Skeletal muscle satellite cell (primary cell): ENCODE results near the gene LHX4. TPM values are rescaled to one million over a fixed set of nuclear protein-coding genes. Genes with fewer than 3 reads are reported as not detected.

ENCODE experiments used
- H3K27me3 ChIP-seq: 2 replicates; pipeline ENCODE4 v1.7.0; 2013; ENCODE audit warnings: low read length; ENCODE audit not compliant: control insufficient read depth, insufficient read depth
- H3K36me3 ChIP-seq: 2 replicates; pipeline ENCODE4 v1.7.0; 2013; ENCODE audit warnings: mild to moderate bottlenecking, control low read depth, low read length; ENCODE audit not compliant: insufficient read depth
- H3K4me1 ChIP-seq: 2 replicates; pipeline ENCODE4 v1.7.0; 2013; ENCODE audit warnings: low read length; ENCODE audit not compliant: control insufficient read depth, insufficient read depth
- H3K4me2 ChIP-seq: 2 replicates; pipeline ENCODE4 v1.7.0; 2013; ENCODE audit warnings: mild to moderate bottlenecking, low read length
- H3K4me3 ChIP-seq: 2 replicates; pipeline ENCODE4 v1.7.0; 2013; ENCODE audit warnings: low read length
- H3K9ac ChIP-seq: 2 replicates; pipeline ENCODE4 v1.7.0; 2013; ENCODE audit warnings: mild to moderate bottlenecking, low read depth, low read length, moderate library complexity
- H3K9me3 ChIP-seq: replicated peaks from 2 replicates; pipeline ENCODE4 v1.7.0; 2013; ENCODE audit warnings: mild to moderate bottlenecking, control low read depth, low read length
- total RNA-seq: library from RNA; depleted of rRNA; stranded (reverse); fragments of >200 nt; gene quantifications from 2 replicates; pipeline ENCODE4 v1.2.3, GENCODE V29; 2012; rRNA removed

Gene LHX4
- not detected in 2 replicates for total RNA-seq

- Histone ChIP-seq H3K9ac (peak within 1 kb of the TSS; percentile 38), H3K4me3 (peak within 1 kb of the TSS; percentile 76), H3K36me3 (no peaks in the 10 kb centered on the region), H3K4me2 (peak within 1 kb of the TSS; percentile 96), H3K27me3 (peaks cover 93% of the 10 kb centered on the region), H3K9me3 (no peaks in the 10 kb centered on the region), H3K4me1 (peaks cover 31% of the 10 kb centered on the region)
Observed at GRCh38 chr1:180229483-180230415, at the start of gene LHX4. Gene LHX4, plus strand, starts transcription at chr1:180230264. Its CDS starts 266 bp downstream, at chr1:180230530.

DNA sequence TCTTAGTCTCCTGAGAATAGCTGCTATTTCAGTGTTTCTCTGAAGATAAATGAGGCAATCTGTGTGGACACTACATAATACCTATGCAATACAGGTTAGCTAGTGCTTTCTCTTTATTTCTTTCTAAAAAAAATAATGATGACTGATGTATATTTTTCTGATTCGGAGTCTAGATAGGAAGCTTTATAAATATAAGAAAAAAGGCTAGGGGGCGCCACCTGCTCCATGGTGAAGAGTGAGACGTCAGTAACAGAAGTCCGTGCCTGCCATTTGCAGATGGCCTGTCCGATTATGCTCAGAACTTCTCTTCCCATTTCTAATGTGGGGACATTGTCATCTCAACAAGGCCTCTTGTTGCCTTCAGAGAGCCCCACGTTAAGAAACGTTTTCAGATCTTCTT is 49.0 kb upstream of the LHX4 start:
- no peaks in the 10 kb centered on the region for H3K9me3 ChIP-seq
- H3K4me1 ChIP-seq: no peaks in the 10 kb centered on the region
- H3K4me2 ChIP-seq: no peak overlapping the region
- H3K4me3 ChIP-seq: no peak overlapping the region
- H3K9ac ChIP-seq: no peak overlapping the region
- H3K27me3 ChIP-seq: no peaks in the 10 kb centered on the region
- H3K36me3 ChIP-seq: peaks cover 62% of the 10 kb centered on the region

- Histone ChIP-seq H3K36me3 (peaks cover 69% of the 10 kb centered on the region), H3K4me1 (no peaks in the 10 kb centered on the region), H3K9me3 (no peaks in the 10 kb centered on the region), H3K4me3 (no peak overlapping the region), H3K27me3 (no peaks in the 10 kb centered on the region), H3K9ac (no peak overlapping the region), H3K4me2 (no peak overlapping the region)
Observed at GRCh38 chr1:180181996-180182642, 47.9 kb upstream of the LHX4 start.

DNA sequence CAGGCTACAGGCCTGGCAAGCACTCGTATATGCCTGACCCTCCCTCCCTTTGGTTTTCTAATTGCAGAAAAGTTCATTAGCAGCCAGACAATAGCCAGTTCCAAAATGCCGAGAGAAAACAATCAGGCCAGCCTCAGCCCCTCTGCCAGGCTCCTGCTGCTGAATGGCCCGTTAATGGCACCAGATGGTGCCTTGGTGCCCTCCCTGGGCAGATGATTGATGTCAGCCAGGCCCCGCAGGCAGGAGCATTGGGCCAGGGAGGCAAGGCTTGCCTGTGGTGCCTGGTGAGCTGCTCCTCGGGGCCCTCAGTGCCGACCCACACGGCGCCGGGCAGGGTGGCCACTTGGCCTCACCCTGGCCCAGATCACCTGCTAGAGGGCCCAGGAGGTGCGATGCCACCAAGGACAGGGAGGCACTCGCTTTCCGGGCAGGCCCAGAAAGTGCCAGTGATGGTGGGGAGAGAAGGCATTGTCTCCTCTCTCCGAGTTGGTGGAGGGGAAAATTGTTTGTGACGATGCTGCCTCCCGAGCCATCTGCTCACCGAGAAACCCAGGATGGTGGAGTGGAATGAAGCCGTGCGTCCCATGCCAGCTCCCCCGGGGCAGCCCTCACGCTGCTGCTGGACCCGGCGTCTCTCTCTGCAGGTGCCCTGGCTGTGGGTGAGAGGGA is 47.3 kb upstream of the LHX4 start:
- H3K36me3 ChIP-seq: peaks cover 71% of the 10 kb centered on the region

GRCh38 chr1:180183426-180183825 is 46.6 kb upstream of the LHX4 start:
- Histone ChIP-seq H3K9ac (no peak overlapping the region), H3K36me3 (peaks cover 73% of the 10 kb centered on the region), H3K27me3 (no peaks in the 10 kb centered on the region), H3K4me2 (no peak overlapping the region), H3K9me3 (no peaks in the 10 kb centered on the region), H3K4me1 (no peaks in the 10 kb centered on the region), H3K4me3 (no peak overlapping the region)

More for the DNA sequence above, 47.3 kb upstream of the LHX4 start:
- Histone ChIP-seq H3K27me3 (no peaks in the 10 kb centered on the region), H3K9me3 (no peaks in the 10 kb centered on the region), H3K4me1 (no peaks in the 10 kb centered on the region), H3K9ac (no peak overlapping the region), H3K4me3 (no peak overlapping the region), H3K4me2 (no peak overlapping the region)

DNA sequence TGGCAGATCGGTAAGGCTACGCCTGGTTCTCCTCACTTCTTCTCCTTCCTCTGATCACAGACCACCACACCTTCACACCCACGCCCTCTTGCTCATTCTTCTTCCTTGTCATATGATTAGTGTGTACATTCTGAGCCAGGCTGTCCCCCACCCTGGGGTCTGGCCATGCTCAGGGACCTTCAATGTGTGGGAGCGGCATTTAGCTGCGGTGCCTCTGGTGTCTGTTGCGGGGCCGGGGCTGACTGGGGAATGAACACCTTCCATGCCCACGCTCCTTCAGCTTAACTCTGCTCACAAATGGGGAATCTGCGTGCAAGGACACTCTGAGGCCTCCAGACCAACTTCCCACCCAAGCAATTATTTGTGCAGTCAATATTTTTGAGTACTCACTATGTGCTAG is 46.0 kb upstream of the LHX4 start:
- Histone ChIP-seq H3K4me1 (no peaks in the 10 kb centered on the region), H3K36me3 (peaks cover 78% of the 10 kb centered on the region), H3K9me3 (no peaks in the 10 kb centered on the region), H3K4me3 (no peak overlapping the region), H3K4me2 (no peak overlapping the region), H3K9ac (no peak overlapping the region), H3K27me3 (no peaks in the 10 kb centered on the region)

DNA sequence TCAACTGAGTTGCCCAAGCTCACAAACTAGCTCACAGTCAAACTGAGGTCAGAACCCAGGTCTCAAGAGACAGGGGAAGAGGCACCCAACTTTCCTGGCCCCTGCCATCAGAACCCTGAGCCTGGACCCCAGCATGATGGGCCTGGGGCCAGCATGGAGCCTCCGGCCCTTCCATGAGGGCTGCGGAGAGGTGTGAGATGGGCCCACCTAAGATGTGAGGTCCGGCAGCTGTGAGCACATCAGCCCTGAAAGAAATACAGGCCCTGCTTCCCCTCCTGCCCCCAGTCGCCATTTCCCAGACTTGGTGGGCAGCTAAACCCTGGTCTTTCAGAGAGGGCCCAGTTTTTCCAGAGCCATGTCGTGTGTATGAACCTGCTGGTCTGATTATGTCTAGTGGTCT is 44.8 kb upstream of the LHX4 start:
- Histone ChIP-seq H3K4me1 (no peaks in the 10 kb centered on the region), H3K27me3 (no peaks in the 10 kb centered on the region), H3K4me2 (no peak overlapping the region), H3K9ac (no peak overlapping the region), H3K9me3 (no peaks in the 10 kb centered on the region), H3K36me3 (peaks cover 80% of the 10 kb centered on the region), H3K4me3 (no peak overlapping the region)

DNA sequence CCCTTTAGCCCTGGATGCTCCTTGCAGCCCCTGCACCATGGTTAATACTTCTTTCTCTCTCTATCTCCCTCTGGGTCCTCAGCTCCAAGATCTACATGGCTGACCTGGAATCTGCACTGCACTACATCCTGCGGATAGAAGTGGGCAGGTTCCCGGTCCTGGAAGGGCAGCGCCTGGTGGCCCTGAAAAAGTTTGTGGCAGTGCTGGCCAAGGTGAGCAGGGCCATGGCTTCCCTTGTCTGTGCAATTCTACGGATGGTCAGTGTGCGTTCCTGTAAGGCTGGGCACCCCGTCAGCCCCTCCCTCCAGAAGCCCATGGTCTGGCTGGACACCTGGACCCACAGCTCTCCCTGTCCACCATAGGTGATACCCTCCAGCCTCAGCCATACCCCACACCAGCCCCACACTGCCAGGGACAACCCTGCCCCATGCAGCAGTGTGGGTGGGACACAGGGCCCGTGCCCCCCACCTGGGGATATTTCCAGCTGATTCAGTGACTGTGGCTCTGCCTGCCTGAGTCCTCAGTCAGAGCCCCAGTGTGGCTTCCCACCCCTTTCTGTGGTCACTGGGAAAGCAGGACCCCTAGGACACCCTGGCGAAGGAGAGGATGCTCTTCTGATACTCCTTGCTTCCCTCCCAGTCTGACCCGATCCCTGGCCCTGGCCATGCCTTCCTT is 44.0 kb upstream of the LHX4 start:
- Histone ChIP-seq H3K9ac (no peak overlapping the region), H3K4me2 (no peak overlapping the region), H3K4me3 (no peak overlapping the region), H3K36me3 (peaks cover 88% of the 10 kb centered on the region), H3K9me3 (no peaks in the 10 kb centered on the region), H3K27me3 (no peaks in the 10 kb centered on the region), H3K4me1 (no peaks in the 10 kb centered on the region)

DNA sequence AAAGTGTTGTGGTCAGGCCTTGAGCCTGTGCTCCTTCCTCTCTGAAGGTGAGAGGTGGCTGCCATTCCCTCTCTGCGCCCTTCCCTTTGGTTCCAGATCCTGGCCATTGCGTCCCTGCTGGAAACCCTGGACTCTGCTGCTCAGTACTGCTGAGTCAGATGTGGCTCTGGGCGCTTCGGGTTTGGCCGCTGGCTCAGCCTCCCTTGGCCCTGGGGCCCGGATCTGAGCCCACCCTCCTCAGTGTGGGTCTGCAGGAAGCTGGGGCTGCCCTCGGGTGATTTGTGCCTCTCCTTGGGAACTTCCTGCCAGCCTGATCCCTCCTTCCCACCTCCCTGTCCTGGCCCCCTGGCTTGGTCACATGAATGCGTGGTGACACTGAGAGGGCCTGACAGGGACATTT is 43.2 kb upstream of the LHX4 start:
- Histone ChIP-seq H3K9me3 (no peaks in the 10 kb centered on the region), H3K4me1 (no peaks in the 10 kb centered on the region), H3K4me2 (no peak overlapping the region), H3K9ac (no peak overlapping the region), H3K36me3 (peaks cover 88% of the 10 kb centered on the region), H3K27me3 (no peaks in the 10 kb centered on the region), H3K4me3 (no peak overlapping the region)

DNA sequence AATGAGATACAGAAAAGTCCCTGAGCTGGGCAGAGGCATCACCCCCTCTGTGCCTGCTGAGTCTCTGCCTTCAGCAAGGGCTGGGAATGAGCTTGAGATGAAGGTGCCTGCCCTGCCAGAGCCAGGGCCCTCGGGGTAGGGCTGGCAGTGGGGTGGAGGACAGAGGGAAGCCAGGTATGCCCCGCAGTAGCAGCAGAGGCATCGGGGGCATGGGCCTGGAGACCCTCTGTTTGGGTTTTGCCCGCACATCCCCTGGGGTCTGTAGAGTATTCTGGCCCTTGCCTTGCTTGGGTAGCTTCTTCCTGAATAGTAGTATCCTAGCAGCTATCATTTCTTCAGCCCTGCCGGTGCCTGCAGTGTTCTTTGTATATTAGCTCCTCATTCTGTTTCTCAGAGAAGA is 42.4 kb upstream of the LHX4 start:
- H3K4me3 ChIP-seq: no peak overlapping the region
- no peaks in the 10 kb centered on the region for H3K27me3 ChIP-seq
- peaks cover 88% of the 10 kb centered on the region for H3K36me3 ChIP-seq
- no peaks in the 10 kb centered on the region for H3K9me3 ChIP-seq
- H3K4me2 ChIP-seq: no peak overlapping the region
- no peak overlapping the region for H3K9ac ChIP-seq
- no peaks in the 10 kb centered on the region for H3K4me1 ChIP-seq

GRCh38 chr1:180188091-180188506 is 42.0 kb upstream of the LHX4 start:
- Histone ChIP-seq H3K9me3 (no peaks in the 10 kb centered on the region), H3K4me1 (no peaks in the 10 kb centered on the region), H3K4me3 (no peak overlapping the region), H3K27me3 (no peaks in the 10 kb centered on the region), H3K9ac (no peak overlapping the region), H3K4me2 (no peak overlapping the region), H3K36me3 (peaks cover 87% of the 10 kb centered on the region)
